ENCODE data around the gene SMARCD1. TPM values are rescaled to one million over a fixed set of nuclear protein-coding genes. Genes with fewer than 3 reads are reported as not detected.
A peak's percentile ranks its signal among the peaks of the same experiment; 100 is the strongest.
"Not testable (repeated sequence)": the region's sequence is repeated elsewhere in the genome, so short reads cannot be mapped to it uniquely, and the experiment has no call there.

The SMARCD1 gene
- total RNA-seq, 1 donor from 2014 or later: 112 TPM

DNA sequence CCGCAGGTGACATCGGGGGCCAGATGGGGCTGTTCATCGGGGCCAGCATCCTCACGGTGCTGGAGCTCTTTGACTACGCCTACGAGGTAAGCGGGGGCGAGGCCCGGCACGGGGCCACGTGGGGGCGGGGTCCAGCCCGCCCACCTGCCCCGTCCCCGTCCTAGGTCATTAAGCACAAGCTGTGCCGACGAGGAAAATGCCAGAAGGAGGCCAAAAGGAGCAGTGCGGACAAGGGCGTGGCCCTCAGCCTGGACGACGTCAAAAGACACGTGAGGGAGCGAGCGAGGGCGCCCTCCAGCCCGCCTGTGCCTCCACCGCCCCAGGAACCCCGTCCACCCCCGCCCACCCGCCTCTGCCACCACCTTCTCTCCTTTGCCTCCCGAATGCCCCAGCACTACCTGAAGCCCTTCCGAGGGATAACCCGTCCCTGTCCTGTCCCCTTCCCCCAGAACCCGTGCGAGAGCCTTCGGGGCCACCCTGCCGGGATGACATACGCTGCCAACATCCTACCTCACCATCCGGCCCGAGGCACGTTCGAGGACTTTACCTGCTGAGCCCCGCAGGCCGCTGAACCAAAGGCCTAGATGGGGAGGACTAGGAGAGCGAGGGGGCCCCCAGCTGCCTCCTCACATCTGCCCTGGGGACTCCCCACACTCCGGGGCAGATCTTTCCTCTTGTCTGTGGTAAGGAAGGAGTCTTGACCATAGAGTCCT, 3.9 kb upstream of the SMARCD1 start:
- DNase-seq (ENCODE audit: low spot score in 2 of 2, unreplicated experiment in 2 of 2): no peak
- Mint-ChIP-seq H3K4me1 (peaks cover 18% of the 10 kb centered on the region), H3K4me3 (no peak overlapping the region), H3K36me3 (no peaks in the 10 kb centered on the region), H3K27ac (no peak overlapping the region), H3K27me3 (ENCODE audit: low read depth) (peaks cover 6% of the 10 kb centered on the region), H3K9me3 (no peaks in the 10 kb centered on the region)
- TF ChIP-seq, protein P1, sequence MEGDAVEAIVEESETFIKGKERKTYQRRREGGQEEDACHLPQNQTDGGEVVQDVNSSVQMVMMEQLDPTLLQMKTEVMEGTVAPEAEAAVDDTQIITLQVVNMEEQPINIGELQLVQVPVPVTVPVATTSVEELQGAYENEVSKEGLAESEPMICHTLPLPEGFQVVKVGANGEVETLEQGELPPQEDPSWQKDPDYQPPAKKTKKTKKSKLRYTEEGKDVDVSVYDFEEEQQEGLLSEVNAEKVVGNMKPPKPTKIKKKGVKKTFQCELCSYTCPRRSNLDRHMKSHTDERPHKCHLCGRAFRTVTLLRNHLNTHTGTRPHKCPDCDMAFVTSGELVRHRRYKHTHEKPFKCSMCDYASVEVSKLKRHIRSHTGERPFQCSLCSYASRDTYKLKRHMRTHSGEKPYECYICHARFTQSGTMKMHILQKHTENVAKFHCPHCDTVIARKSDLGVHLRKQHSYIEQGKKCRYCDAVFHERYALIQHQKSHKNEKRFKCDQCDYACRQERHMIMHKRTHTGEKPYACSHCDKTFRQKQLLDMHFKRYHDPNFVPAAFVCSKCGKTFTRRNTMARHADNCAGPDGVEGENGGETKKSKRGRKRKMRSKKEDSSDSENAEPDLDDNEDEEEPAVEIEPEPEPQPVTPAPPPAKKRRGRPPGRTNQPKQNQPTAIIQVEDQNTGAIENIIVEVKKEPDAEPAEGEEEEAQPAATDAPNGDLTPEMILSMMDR (IDR thresholded peaks at IDR 0.05; ENCODE audit: unreplicated experiment): no peak

DNA sequence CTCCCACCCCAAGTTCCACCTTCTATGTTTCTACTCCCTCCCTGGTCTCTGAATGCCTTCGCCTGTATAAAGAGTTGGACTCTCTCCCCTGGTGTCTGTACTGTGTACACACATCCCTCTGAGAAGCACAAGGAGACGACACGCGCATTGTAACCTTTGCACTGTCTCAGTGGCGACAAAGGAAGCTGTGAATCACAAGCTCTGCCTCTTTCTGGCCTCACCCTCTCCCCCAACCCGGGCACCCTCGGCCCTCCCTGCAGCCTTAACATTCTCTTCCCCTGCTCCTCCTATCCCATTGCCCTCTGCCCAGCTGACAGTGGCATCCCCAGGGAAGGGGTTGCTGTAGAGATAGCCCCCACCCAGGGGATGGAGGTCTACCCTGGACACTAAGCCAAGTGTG, 2.5 kb upstream of the SMARCD1 start:
- H3K27ac Mint-ChIP-seq: no peak overlapping the region
- no peak for DNase-seq (ENCODE audit: low spot score in 2 of 2, unreplicated experiment in 2 of 2)
- H3K9me3 Mint-ChIP-seq: no peaks in the 10 kb centered on the region
- peaks cover 6% of the 10 kb centered on the region for H3K27me3 Mint-ChIP-seq (ENCODE audit: low read depth)
- H3K36me3 Mint-ChIP-seq: peaks cover 3% of the 10 kb centered on the region
- H3K4me1 Mint-ChIP-seq: peaks cover 17% of the 10 kb centered on the region
- no peak overlapping the region for H3K4me3 Mint-ChIP-seq
- TF ChIP-seq, protein P1 (IDR thresholded peaks at IDR 0.05; ENCODE audit: unreplicated experiment): no peak

DNA sequence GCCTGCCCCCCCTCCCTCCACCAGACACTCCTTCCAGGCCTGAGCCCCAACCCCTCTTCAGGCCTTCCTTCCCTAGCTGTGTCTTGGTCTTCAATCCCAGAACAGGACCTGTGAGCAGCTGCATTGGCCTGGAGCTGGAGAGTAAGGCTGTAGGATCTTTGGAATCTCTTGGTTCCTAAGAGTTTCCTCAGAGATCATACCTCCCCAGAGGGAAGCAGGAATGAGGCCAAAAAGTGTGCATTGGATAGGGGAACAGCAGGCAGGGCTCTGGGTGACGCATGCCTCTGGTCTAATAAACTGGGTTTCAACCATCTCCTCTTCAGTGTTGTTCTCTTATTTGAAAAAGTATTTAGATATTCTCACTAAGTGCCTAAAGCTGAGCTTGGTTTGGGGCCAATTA, 1.8 kb upstream of the SMARCD1 start:
- H3K9me3 Mint-ChIP-seq: no peaks in the 10 kb centered on the region
- H3K27ac Mint-ChIP-seq: peak overlapping the region; percentile 75
- peak overlapping the region; percentile 68 for H3K4me3 Mint-ChIP-seq

DNA sequence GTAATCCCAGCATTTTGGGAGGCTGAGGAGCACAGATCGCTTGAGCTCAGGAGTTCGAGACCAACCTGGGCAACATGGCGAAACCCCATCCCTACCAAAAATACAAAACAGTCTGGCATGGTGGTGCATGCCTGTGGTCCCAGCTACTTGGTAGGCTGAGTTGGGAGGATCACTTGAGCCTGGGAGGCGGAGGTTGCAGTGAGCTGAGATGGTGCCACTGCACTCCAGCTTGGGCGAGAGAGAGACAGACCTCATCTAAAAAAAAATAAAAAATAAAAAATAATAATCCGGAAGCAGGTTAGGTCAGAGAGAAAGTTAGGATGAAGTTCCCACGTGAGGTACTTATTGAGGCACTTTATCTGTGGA, 750 bp upstream of the SMARCD1 start:
- Mint-ChIP-seq H3K27ac (peak overlapping the region; percentile 95), H3K4me3 (peak overlapping the region; percentile 83), H3K4me1 (peaks cover 17% of the 10 kb centered on the region)
- not testable (repeated sequence) for H3K27me3 Mint-ChIP-seq (ENCODE audit: low read depth); H3K36me3 Mint-ChIP-seq; DNase-seq (ENCODE audit: low spot score in 2 of 2, unreplicated experiment in 2 of 2); H3K9me3 Mint-ChIP-seq

More for the DNA sequence above, 1.8 kb upstream of the SMARCD1 start:
- DNase-seq (ENCODE audit: low spot score in 2 of 2, unreplicated experiment in 2 of 2): no peak
- TF ChIP-seq, protein P1 (IDR thresholded peaks at IDR 0.05; ENCODE audit: unreplicated experiment): no peak
- H3K27me3 Mint-ChIP-seq (ENCODE audit: low read depth): peaks cover 6% of the 10 kb centered on the region
- H3K36me3 Mint-ChIP-seq: peaks cover 3% of the 10 kb centered on the region
- peaks cover 17% of the 10 kb centered on the region for H3K4me1 Mint-ChIP-seq

DNA sequence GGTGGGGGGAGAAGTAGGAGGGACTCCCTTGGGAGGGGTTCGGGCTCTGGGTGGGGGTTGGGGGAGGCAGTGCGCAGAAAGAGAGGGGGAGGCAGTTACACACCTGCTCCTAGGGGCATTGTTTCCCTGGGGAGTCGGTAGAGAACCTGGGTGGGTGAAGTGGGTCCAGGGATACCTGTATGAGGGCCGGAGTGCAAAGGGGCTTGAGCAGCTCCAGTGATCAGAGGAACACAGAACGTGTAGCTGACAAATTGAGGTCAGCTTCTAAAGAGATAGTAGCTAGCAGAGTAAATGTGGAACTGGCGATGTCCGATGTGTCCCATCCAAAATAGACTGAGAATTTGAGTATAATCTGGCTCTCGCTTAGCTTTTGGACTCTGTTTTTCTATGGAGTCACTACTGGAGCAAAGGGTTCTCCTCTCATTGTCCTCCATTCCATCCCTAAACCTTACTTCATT, 502 bp downstream of the SMARCD1 start:
- DNase-seq (ENCODE audit: low spot score in 2 of 2, unreplicated experiment in 2 of 2): no peak
- H3K27ac Mint-ChIP-seq: peak overlapping the region; percentile 93
- H3K4me1 Mint-ChIP-seq: peaks cover 17% of the 10 kb centered on the region
- TF ChIP-seq, protein P1 (IDR thresholded peaks at IDR 0.05; ENCODE audit: unreplicated experiment): no peak
- peaks cover 6% of the 10 kb centered on the region for H3K27me3 Mint-ChIP-seq (ENCODE audit: low read depth)
- no peaks in the 10 kb centered on the region for H3K9me3 Mint-ChIP-seq
- H3K4me3 Mint-ChIP-seq: peak overlapping the region; percentile 83
- peaks cover 11% of the 10 kb centered on the region for H3K36me3 Mint-ChIP-seq

DNA sequence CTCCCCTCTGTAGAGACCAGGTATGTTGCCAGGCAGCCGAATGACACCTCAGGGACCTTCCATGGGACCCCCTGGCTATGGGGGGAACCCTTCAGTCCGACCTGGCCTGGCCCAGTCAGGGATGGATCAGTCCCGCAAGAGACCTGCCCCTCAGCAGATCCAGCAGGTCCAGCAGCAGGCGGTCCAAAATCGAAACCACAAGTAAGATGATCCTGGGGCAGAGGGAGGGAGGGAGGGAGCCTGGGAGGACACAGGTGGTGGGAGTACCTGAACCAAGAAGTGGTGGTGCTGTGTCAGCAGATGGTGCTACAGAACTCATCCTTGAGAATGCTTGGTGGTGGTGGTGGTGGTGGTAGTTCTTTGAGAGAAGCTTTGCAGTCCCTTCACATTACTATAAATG, 1.0 kb downstream of the SMARCD1 start:
- Mint-ChIP-seq H3K27me3 (ENCODE audit: low read depth) (peaks cover 4% of the 10 kb centered on the region), H3K27ac (peak overlapping the region; percentile 93), H3K4me3 (peak overlapping the region; percentile 83), H3K9me3 (no peaks in the 10 kb centered on the region), H3K36me3 (peaks cover 14% of the 10 kb centered on the region), H3K4me1 (peaks cover 17% of the 10 kb centered on the region)
- DNase-seq (ENCODE audit: low spot score in 2 of 2, unreplicated experiment in 2 of 2): no peak
- TF ChIP-seq, protein P1 (IDR thresholded peaks at IDR 0.05; ENCODE audit: unreplicated experiment): no peak

All from mesothelial cell of epicardium (in vitro differentiated cells).